GM18858 (cell line): ENCODE results near the gene CSNK1G3.
"Not testable (repeated sequence)": the region's sequence is repeated elsewhere in the genome, so short reads cannot be mapped to it uniquely, and the experiment has no call there.

ENCODE experiments used
- ATAC-seq: cut with Tn5 transposase; IDR thresholded peaks from one replicate; pipeline ENCODE4 v1.9.1; 2021; ENCODE audit not compliant: unreplicated experiment

CSNK1G3 gene

GRCh38 chr5:123636006-123636405 is 124.0 kb downstream of the CSNK1G3 start:
- ATAC-seq, result no peak

GRCh38 chr5:123637028-123637427 is 125.1 kb downstream of the CSNK1G3 start:
- not testable (repeated sequence) for ATAC-seq

- no peak for ATAC-seq
Measured at GRCh38 chr5:123639244-123639643, 127.3 kb downstream of the CSNK1G3 start.

GRCh38 chr5:123645024-123645603 is 133.1 kb downstream of the CSNK1G3 start:
- ATAC-seq, result no peak

- no peak for ATAC-seq
Measured at GRCh38 chr5:123647066-123647465, 135.1 kb downstream of the CSNK1G3 start.

- no peak for ATAC-seq
Measured at GRCh38 chr5:123651234-123651633, 139.3 kb downstream of the CSNK1G3 start.

GRCh38 chr5:123659011-123659410 is 147.0 kb downstream of the CSNK1G3 start:
- no peak for ATAC-seq

GRCh38 chr5:123659495-123659894 is 147.5 kb downstream of the CSNK1G3 start:
- ATAC-seq, result no peak

- no peak for ATAC-seq
Measured at GRCh38 chr5:123664961-123665360, 153.0 kb downstream of the CSNK1G3 start.

- no peak for ATAC-seq
Measured at GRCh38 chr5:123665822-123666371, 153.9 kb downstream of the CSNK1G3 start.
